Left ventricle myocardium superior (tissue), 1 donor: Measurements from ENCODE around the gene ITCH. TPM values are rescaled to one million over a fixed set of nuclear protein-coding genes. Genes with fewer than 3 reads are reported as not detected.

Experiments
- ATAC-seq: fragments of 200-7000 bp; cut with Tn5 transposase; one replicate; pipeline ENCODE4 v1.9.1; 2020; ENCODE audit warnings: mild to moderate bottlenecking, moderate library complexity
- DNase-seq: peaks from one replicate; pipeline ENCODE4 v3.0.0-alpha.2; 2020
- intact Hi-C: fragments of 100-400 bp; cut with micrococcal nuclease; formaldehyde crosslinking; loops from one replicate; pipeline ENCODE4 v1.11.0; 2022
- total RNA-seq: library from RNA; stranded (reverse); fragmentation: NEBNext Ultra II Directional; extraction: Animal tissue kit (Norgen Biotek cat#: 25700); gene quantifications from one replicate; pipeline ENCODE4 v1.2.1, GENCODE V29; 2021
- donor health status: DM: no; HTN: yes; CAD: no; lungs with severe emphysema.

The ITCH gene
- total RNA-seq, 1 donor from 2014 or later = 39.5 TPM

DNA sequence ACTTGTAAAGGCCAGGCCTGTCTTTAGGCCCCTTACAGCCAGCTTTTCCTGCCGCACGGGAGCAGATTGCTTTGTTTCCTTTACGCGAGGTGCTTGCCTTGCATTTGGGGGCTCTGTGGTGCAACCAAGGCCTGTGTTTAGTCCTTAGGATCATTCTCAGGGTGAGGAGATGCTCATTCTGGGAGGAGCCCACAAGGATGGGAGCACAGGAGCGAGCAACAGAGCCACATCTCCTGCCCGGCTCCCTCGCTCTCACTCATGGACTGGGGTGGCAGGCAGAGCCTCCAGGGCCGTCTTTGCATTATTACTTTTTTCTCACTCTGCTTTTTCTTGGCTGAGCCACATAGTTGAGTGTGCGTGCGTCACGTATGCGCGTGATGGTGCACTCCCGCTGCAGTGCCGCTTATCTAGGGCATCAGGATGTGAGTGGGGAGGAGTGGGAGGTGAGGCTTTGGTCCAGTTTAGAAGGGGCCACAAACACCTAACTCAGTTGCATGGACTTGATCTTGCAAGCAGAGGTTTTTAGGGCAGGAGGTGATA lies 172.3 kb downstream of the ITCH start:
- ATAC-seq (no peak), DNase-seq (no peak)
- intact Hi-C loops = loop anchor here (10.0 kb wide), 1 partner anchor 169 kb away; the partner anchor contains the start of gene TP53INP2

DNA sequence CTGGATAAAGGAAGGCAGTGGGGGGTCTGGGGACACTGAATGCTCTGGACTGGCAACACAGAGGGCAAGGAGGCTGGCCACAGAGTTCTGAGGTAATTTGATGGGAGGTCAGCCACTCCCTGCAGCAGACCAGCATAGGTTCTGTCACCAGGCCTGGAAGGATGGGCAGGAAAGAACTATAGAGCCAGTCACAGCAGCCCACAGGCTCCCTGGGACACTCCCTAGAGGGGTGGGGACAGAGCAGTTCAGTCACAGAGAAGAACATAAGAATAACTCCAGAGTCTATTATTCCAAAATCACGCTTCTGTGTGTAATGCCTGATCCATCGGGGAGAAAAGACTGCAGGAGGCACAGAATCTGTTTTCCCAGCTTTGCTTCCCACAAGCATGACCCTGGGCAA lies 172.8 kb downstream of the ITCH start:
- no peak for DNase-seq
- intact Hi-C loops = loop anchor here (10.0 kb wide), 1 partner anchor 169 kb away; the partner anchor contains the start of gene TP53INP2
- ATAC-seq = no peak

- ATAC-seq = peak; percentile 72
- intact Hi-C loops = loop anchor here (10.0 kb wide), 1 partner anchor 168 kb away; the partner anchor contains the start of gene TP53INP2
Measured at GRCh38 chr20:34536798-34537394, 173.8 kb downstream of the ITCH start.

DNA sequence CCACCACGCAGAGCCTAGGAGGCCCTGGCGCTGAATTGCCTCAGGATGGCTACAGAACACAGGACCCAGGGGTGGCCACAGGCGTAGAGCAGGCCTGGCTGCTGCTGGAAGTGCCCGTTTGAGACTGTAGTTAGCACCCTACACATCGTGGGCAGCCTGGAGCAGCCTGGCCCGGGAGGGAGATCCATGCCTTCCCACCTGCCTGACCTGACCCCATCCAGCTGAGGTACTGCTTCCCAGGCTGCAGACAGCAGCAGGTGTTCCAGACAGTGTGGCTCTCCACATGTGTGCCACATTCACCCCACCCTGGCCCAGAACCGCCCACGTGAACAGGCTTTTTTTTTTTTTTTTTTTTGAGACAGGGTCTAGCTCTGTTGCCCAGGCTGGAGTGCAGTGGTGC lies 174.6 kb downstream of the ITCH start:
- intact Hi-C loops = loop anchor here (10.0 kb wide), 1 partner anchor 167 kb away; the partner anchor contains the start of gene TP53INP2
- DNase-seq (no peak), ATAC-seq (no peak)

More at GRCh38 chr20:34536798-34537394, 173.8 kb downstream of the ITCH start:
- DNase-seq = peak; percentile 83

DNA sequence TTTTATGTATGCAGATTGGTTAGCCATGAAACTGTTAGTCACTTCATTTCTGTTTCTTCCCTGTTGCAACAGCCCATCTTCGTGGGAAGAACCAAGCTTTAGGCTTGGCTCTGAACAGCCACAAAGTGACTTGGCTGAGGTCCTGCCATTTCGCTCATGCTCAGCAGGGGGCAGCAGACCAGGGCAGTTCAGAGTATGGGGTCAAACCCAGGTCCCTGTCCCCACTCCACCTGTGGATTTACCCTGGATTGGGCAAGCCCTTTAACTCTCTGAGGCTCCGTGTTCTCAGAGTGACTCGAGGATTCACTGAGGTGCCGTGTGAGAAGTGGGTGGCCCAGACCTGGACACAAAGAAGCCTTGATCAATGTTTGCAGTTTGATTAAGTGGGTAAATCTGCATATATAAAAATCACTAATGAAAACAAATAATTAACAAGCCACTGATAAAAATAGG lies 175.6 kb downstream of the ITCH start:
- ATAC-seq (peak; percentile 57), DNase-seq (peak; percentile 71)
- intact Hi-C loops = loop anchor here (10.0 kb wide), 1 partner anchor 166 kb away; the partner anchor contains the start of gene TP53INP2

- DNase-seq = no peak
- ATAC-seq = no peak
Measured at GRCh38 chr20:34539756-34540155, 176.7 kb downstream of the ITCH start.

DNA sequence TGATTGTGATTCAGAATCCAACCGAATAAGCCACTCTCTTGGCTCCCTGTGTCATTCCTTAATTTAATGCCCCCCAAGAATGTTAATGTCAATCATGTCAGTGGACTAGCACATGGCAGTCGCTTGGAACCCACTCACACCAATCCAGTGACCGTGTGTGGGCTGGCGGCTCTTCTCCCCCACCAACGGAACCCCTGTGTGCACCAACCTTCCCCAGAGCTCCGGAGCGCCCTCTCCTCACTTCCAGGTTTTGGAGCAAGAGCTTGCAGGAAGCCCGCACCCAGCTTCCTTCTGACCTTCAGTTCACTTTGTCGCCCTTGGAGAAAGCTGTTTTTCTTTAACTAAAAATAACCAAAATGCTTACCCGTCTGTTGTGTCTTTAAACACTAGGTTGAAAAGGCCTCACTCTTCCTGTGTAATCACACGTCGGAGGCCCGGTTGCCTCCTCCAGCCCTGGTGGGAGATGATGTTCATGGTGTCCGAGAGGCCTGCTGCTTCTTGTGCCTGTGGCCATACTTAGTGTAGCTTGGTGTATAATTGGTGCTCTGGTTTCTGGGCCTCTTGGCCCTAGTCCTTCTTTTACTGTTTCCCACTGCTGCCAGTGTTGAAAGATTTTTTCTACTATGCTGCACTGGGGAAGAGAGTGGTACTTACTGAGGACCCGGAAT lies 177.7 kb downstream of the ITCH start:
- DNase-seq = no peak
- no peak for ATAC-seq
- intact Hi-C loops = no loop called here

More at GRCh38 chr20:34539756-34540155, 176.7 kb downstream of the ITCH start:
- intact Hi-C loops = loop anchor here (10.0 kb wide), 1 partner anchor 165 kb away; the partner anchor contains the start of gene TP53INP2

GRCh38 chr20:34541264-34541901 lies 178.3 kb downstream of the ITCH start:
- no peak for DNase-seq
- intact Hi-C loops = no loop called here

GRCh38 chr20:34541917-34542316 lies 178.8 kb downstream of the ITCH start:
- intact Hi-C loops = no loop called here
- DNase-seq = no peak
- ATAC-seq = no peak

More at GRCh38 chr20:34541264-34541901, 178.3 kb downstream of the ITCH start:
- ATAC-seq = no peak

DNA sequence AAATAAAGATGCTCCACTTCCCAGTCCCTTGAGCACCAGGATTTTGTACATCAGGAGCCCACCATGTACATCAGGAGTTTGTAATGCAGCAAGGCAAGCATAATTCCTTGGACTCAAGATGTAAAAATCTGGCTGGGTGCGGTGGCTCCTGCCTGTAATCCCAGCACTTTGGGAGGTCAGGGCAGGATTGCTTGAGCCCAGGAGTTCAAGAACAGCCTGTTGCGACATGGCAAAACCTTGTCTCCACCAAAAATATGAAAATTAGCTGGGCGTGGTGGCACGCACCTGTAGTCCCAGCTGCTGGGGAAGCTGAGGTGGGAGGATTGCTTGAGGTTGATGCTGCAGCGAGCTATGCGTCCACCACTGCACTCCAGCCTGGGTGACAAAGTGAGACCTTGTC lies 179.4 kb downstream of the ITCH start:
- no peak for DNase-seq
- no peak for ATAC-seq
- intact Hi-C loops = no loop called here

- ATAC-seq (no peak), DNase-seq (peak; percentile 19)
- intact Hi-C loops = no loop called here
Measured at GRCh38 chr20:34543463-34544056, 180.5 kb downstream of the ITCH start.

DNA sequence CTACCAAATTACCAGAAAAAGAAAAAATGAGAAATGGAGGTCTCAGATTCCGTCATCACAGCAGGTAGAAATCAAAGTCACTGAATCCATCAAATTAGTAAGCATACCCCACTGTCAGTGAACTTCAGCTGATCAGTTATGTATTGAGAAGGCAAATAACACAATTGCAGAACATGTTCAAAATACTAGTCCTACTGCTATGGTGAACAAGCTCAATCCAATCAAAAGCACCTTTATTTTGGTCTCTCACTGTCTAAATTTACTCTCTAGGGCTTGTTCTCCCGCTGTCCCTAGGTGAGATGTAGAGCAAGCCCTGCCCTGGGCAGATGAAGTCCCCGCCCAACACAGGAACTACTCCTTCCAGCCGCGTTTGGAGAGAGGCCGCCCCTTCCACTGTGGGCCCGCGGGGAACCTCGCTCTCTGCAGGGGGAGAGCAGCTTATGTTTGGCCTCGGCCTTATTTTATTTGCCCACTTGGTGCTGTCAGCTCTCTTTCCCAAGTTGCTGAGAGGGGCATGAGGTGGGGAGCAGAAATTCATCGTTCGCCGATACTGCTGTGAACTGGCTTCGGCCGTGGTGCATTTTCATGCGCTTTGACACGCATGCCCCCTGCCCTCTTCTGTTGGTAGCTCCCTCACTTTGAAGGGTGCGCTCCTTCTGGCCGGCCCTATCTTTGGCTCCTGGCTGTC lies 181.2 kb downstream of the ITCH start:
- peak; percentile 30 for DNase-seq
- ATAC-seq = peak; percentile 64
- intact Hi-C loops = no loop called here

GRCh38 chr20:34546751-34547181 lies 183.7 kb downstream of the ITCH start:
- ATAC-seq = no peak
- peak; percentile 11 for DNase-seq
- intact Hi-C loops = no loop called here

DNA sequence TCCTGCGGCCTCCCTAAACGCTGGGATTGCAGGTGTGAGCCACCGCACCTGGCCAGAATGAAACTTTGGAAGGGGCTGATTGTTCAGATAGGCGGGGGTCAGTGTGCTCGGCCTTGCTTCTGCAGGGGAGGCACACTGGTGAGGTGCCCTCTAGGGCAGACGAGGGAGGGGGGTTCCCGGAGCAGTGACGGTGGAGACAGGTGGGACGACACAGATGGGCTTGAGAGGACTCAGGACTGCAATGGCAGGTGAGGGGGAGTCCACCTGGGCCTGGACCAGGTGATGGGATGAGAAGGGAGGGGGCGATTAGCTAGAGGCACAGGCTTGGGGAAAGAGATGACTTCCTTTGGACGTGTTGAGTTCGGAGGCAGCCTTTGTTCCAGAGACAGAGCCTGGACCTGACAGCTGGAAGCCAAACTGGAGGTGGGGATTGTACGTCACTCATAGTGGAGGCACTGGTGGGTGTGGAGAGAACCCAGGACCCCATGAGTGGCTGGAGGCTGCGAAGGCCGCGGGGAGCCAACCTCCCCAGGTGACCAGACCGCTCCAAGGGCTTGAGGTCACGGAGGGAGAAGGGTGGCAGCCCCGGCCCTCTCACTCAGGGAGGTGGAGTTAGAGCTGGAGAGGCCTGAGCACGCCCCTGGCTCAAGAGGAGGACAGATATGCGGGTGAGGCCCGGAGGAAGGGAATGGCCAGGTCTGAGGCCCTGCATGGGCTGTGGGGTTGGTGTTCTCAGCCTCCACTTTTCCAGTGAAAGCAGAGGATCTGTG lies 185.0 kb downstream of the ITCH start:
- DNase-seq = no peak

DNA sequence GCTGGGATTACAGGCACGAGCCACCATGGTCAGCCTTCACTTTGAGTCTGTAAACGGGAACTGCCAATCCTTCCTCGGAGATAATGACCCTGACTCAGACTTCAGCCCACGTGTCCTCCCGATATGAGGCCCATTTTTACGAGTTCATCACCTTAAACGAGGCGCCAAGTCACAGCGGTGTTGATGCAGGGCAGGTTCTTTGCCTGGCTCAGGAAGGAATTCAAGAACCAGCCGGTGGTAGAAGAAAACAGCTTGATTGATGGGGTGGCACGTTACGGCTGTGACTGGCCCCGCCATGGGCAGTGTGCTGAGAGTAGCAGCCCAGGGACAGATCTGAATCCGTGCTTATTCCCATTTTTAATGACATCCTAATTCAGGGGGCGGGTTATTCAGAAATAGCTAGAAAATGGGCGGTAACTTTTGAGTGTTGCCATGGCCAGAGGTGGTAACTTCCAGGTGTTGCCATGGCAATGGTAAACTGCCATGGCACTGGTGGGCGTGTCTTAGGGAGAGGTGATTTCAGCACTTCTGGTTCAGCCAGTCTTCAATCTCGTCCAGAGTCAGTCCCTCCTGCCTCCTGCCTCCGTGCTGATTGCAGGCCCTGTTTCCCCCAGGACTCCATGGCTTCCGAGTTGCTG lies 186.3 kb downstream of the ITCH start:
- DNase-seq (no peak), ATAC-seq (no peak)
- intact Hi-C loops = no loop called here

More for the DNA sequence above, 185.0 kb downstream of the ITCH start:
- intact Hi-C loops = no loop called here
- no peak for ATAC-seq

GRCh38 chr20:34549929-34550305 lies 186.8 kb downstream of the ITCH start:
- no peak for ATAC-seq
- intact Hi-C loops = no loop called here
- no peak for DNase-seq

DNA sequence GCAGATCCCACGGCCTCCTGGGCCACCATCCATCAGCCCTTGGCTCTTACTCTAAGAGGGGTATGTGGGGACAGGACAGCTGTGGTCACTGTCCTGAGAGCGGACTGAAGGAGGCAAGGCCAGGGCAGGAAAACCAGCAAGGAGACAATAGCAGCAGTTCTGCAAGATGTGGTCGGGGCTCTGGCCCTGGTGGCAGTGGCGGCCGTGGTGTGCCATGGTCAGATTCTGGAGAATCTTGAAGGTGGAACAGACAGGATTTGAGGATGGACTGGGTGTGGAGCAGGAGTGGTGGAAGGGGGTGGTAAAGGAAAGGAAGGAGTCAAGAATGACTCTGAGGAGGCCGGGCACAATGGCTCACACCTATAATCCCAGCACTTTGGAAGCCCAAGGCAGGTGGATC lies 189.5 kb downstream of the ITCH start:
- ATAC-seq = no peak
- intact Hi-C loops = no loop called here
- no peak for DNase-seq
